IMR-90 (cell line): ENCODE data around the gene TMEM229A.

Experiments used
- CTCF ChIP-seq: conservative IDR thresholded peaks from 2 replicates; pipeline ENCODE4 v1.5.1; 2012; ENCODE audit warnings: mild to moderate bottlenecking, low read depth, low read length, improper control_type of control experiment
- ELK1 ChIP-seq: fragments of 150-350 bp; IDR thresholded peaks from 2 replicates; pipeline ENCODE4 v1.6.1; 2016; ENCODE audit warnings: low read depth, mild to moderate bottlenecking, low read length, moderate library complexity, borderline replicate concordance
- MXI1 ChIP-seq: IDR thresholded peaks from 2 replicates; pipeline ENCODE4 v1.6.1; 2012; ENCODE audit warnings: low read depth, mild to moderate bottlenecking, low read length, moderate library complexity, borderline replicate concordance
- POLR2A ChIP-seq: IDR thresholded peaks from 2 replicates; pipeline ENCODE4 v1.6.1; 2012; ENCODE audit warnings: mild to moderate bottlenecking, low read depth, low read length
- RCOR1 ChIP-seq: IDR thresholded peaks from 2 replicates; pipeline ENCODE4 v1.6.1; 2012; ENCODE audit warnings: mild to moderate bottlenecking, low read length, improper control_type of control experiment; ENCODE audit not compliant: insufficient replicate concordance
- SMC3 ChIP-seq: fragments of 150-350 bp; IDR thresholded peaks from 2 replicates; pipeline ENCODE4 v1.6.1; 2016; ENCODE audit warnings: low read depth, mild to moderate bottlenecking, antibody characterized with exemption, low read length, moderate library complexity

- TF ChIP-seq CTCF (no peak), MXI1 (no peak), SMC3 (no peak), RCOR1 (no peak), POLR2A (no peak), ELK1 (no peak)
Measured at GRCh38 chr7:124031406-124031805, 1.5 kb downstream of the TMEM229A start.
